Mesothelial cell of epicardium (in vitro differentiated cells): ENCODE results near the gene RPL12. TPM values are rescaled to one million over a fixed set of nuclear protein-coding genes. Genes with fewer than 3 reads are reported as not detected.

Source experiments
- DNase-seq, 2 experiments: peaks; one replicate each; pipeline ENCODE4 v3.0.0; 2021; ENCODE audit warnings: low spot score in 2 of 2; ENCODE audit not compliant: unreplicated experiment in 2 of 2
- H3K27ac Mint-ChIP-seq: 2 replicates; pipeline ENCODE4 v1.8.0; 2021; ENCODE audit warnings: mixed read lengths
- H3K27me3 Mint-ChIP-seq: 2 replicates; pipeline ENCODE4 v1.8.0; 2021; ENCODE audit warnings: low read depth, mixed read lengths
- H3K36me3 Mint-ChIP-seq: 2 replicates; pipeline ENCODE4 v1.8.0; 2021; ENCODE audit warnings: mixed read lengths
- H3K4me1 Mint-ChIP-seq: 2 replicates; pipeline ENCODE4 v1.8.0; 2021; ENCODE audit warnings: mixed read lengths
- H3K4me3 Mint-ChIP-seq: 2 replicates; pipeline ENCODE4 v1.8.0; 2021; ENCODE audit warnings: mild to moderate bottlenecking, moderate library complexity, mixed read lengths
- H3K9me3 Mint-ChIP-seq: 2 replicates; pipeline ENCODE4 v1.8.0; 2021; ENCODE audit warnings: mixed read lengths
- total RNA-seq: library from RNA; stranded (reverse); gene quantifications from 3 replicates; pipeline ENCODE4 v1.2.1, GENCODE V29; 2021
- TF ChIP-seq, protein P1 (sequence below): fragments of 200-600 bp; sonication (generic); IDR thresholded peaks from one replicate; pipeline ENCODE4 v1.5.0; 2021; ENCODE audit warnings: antibody characterized with exemption; ENCODE audit not compliant: unreplicated experiment

RPL12 gene
- total RNA-seq, 1 donor from 2014 or later: 1,125 TPM

DNA sequence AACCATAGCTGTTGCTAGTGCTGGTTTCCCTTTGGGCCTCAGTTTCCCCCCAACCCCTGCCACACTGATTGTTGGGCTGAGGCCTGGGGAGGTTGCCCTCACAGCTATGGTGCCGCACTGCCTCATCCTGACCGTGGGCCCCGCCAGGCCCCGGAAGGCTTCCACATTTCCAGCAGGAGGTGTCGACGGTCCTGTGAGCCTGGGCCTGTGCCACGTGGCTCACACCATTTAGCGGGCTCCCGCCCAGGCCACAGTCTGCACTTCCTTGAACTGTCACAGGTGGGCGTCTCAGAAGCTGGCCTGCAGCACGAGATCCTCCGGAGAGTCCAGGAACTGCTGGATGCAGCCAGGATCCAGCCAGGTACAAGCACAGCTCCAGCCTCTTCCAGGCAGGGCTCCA, 45.8 kb upstream of the RPL12 start:
- no peak overlapping the region for H3K4me3 Mint-ChIP-seq
- H3K27ac Mint-ChIP-seq: no peak overlapping the region
- no peaks in the 10 kb centered on the region for H3K4me1 Mint-ChIP-seq
- peaks cover 6% of the 10 kb centered on the region for H3K36me3 Mint-ChIP-seq
- H3K9me3 Mint-ChIP-seq: no peaks in the 10 kb centered on the region
- TF ChIP-seq, protein P1, sequence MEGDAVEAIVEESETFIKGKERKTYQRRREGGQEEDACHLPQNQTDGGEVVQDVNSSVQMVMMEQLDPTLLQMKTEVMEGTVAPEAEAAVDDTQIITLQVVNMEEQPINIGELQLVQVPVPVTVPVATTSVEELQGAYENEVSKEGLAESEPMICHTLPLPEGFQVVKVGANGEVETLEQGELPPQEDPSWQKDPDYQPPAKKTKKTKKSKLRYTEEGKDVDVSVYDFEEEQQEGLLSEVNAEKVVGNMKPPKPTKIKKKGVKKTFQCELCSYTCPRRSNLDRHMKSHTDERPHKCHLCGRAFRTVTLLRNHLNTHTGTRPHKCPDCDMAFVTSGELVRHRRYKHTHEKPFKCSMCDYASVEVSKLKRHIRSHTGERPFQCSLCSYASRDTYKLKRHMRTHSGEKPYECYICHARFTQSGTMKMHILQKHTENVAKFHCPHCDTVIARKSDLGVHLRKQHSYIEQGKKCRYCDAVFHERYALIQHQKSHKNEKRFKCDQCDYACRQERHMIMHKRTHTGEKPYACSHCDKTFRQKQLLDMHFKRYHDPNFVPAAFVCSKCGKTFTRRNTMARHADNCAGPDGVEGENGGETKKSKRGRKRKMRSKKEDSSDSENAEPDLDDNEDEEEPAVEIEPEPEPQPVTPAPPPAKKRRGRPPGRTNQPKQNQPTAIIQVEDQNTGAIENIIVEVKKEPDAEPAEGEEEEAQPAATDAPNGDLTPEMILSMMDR: no peak
- no peak for DNase-seq
- H3K27me3 Mint-ChIP-seq: no peaks in the 10 kb centered on the region

DNA sequence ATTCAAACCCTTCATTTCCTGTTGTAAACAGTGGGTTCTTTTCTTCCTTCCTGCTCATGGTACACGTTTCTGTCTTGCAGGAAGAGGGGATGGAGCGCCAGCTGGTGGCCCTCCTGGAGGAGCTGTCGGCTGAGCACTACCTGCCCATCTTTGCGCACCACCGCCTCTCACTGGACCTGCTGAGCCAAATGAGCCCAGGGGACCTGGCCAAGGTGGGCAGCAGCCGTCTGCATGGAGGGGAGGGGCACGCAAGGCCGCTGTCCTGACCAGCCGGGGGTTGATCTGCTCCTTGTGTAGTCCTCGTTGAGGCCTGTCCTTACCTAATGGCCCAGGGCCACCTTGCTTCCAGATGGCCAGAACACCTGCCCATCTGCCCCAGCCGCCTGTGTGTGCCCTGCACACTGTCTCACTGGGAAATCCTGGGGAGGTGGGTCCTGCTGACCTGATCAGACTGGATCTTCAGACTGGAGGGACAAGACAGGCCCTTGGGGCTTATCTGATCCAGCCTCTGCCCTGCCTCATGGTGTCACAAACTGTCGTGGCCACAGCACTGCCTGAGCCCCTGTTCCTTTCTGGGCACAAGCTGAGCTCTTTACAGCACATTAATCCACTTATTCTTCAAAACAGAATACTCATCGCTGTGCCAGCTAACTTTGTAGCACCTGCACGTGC, 44.8 kb upstream of the RPL12 start:
- Mint-ChIP-seq H3K4me3 (no peak overlapping the region), H3K27ac (no peak overlapping the region), H3K27me3 (no peaks in the 10 kb centered on the region), H3K36me3 (peaks cover 6% of the 10 kb centered on the region), H3K4me1 (no peaks in the 10 kb centered on the region), H3K9me3 (no peaks in the 10 kb centered on the region)
- no peak for DNase-seq
- TF ChIP-seq, protein P1: no peak

DNA sequence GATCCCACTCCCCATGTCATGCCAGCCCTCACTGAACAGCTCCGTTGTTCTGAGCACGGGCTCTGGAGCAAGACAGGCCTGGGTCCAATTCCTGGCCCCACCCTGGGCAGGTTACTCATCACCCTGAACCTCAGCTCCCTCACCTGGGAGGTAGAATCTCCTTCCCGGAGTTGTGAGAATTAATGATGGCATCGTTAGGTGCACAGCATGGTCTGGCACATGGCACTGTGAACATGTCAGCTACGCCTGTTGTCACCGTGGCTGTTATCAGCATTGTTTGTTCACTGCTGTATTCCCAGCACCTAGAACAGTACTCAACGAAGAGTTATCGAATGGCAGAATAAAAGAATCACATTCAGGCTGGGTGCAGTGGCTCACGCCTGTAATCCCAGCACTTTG, 43.1 kb upstream of the RPL12 start:
- peaks cover 8% of the 10 kb centered on the region for H3K36me3 Mint-ChIP-seq
- TF ChIP-seq, protein P1: no peak
- H3K27me3 Mint-ChIP-seq: no peaks in the 10 kb centered on the region
- H3K9me3 Mint-ChIP-seq: no peaks in the 10 kb centered on the region
- no peak for DNase-seq
- H3K4me1 Mint-ChIP-seq: no peaks in the 10 kb centered on the region
- H3K4me3 Mint-ChIP-seq: no peak overlapping the region
- no peak overlapping the region for H3K27ac Mint-ChIP-seq

DNA sequence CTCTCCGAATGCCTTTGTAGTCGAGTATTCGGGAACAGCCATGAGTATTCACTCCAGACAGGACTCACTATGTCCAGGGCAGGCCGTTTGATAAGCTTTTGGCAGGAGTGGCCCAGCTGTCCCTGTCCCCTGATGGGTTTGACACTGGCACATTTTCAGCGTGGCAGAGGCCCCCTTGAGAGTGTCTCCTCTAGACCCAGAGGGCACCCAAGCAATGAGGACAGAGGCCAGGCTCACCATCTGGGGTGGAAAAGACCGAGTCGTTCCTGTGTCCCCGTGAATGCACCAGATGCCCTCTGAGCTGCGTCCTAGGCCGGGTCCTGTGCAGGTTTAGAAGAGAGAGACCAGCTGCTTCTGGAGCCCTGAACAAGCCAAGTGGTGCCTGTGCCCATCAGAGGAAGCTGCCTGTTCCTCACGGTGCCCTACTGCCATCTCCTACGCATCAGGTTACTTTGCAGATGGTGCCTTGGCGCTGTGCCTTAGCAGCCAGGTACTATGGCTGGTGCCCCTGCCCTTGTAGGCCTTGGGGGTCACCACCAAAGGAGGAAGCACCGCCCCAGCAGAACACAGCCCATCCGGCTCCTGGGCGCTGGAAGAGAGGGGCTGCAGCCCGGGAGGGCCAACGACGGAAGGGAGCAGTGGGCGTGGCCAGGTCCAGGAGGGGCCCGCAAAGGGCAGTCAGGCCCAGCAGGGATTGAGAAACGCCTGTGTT, 42.5 kb upstream of the RPL12 start:
- TF ChIP-seq, protein P1: no peak
- no peak for DNase-seq
- Mint-ChIP-seq H3K4me3 (no peak overlapping the region), H3K27me3 (no peaks in the 10 kb centered on the region), H3K9me3 (no peaks in the 10 kb centered on the region), H3K27ac (no peak overlapping the region), H3K4me1 (no peaks in the 10 kb centered on the region), H3K36me3 (peaks cover 10% of the 10 kb centered on the region)

DNA sequence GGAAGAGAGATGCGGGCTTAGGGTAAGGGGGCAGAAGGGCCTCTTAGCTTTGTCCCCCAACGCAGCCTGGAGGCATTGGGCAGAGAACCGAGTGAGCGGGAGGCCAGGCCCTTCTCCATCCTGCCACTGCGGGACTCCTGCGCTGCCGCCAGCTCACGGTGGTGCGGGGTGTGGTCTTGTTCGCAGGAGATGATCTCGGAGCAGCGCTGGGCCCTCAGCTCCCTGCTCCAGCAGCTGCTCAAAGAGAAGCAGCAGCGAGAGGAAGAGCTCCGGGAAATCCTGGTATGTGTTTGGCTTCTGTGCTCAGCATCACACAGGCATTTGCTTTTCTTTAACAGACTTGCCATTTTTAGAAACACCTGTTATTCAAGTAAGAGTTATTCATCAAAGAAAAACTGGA, 41.4 kb upstream of the RPL12 start:
- TF ChIP-seq, protein P1: no peak
- Mint-ChIP-seq H3K4me1 (no peaks in the 10 kb centered on the region), H3K36me3 (peaks cover 10% of the 10 kb centered on the region)

More for the DNA sequence above, 41.4 kb upstream of the RPL12 start:
- Mint-ChIP-seq H3K27ac (no peak overlapping the region), H3K9me3 (no peaks in the 10 kb centered on the region), H3K27me3 (no peaks in the 10 kb centered on the region), H3K4me3 (no peak overlapping the region)
- DNase-seq: no peak
